ENCODE measurements around the gene C3orf85. TPM values are rescaled to one million over a fixed set of nuclear protein-coding genes. Genes with fewer than 3 reads are reported as not detected.
"Not testable (repeated sequence)": the region's sequence is repeated elsewhere in the genome, so short reads cannot be mapped to it uniquely, and the experiment has no call there.

The C3orf85 gene
- polyA plus RNA-seq, 2 donors: not detected

DNA sequence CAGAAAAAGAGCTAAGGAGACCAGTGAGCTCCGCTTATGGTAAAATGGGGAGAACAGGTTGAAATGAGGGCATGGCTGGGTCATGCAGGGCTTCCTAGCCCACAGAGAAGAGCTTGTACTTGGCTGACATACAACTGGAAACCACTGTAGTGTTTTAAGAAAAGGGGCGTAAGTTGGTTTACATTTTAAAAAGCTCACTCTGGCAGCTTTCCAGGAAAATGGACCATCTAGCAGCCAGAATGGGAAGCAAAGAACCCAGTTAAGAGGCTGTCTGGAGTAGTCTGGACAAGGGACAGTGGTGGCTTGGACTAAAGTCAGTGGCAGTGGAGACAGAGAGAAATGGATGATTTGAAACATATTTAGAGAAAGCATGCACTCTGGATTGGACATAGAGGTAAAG is 20.5 kb upstream of the C3orf85 start:
- no peak overlapping the region for H3K4me3 ChIP-seq (ENCODE audit: low read depth in 1 of 2, low read length in 2 of 2)
- H3K27me3 ChIP-seq (ENCODE audit: control insufficient read depth in 1 of 2, insufficient read depth in 2 of 2, low read length in 2 of 2): no peaks in the 10 kb centered on the region
- H3K9me3 ChIP-seq (ENCODE audit: control insufficient read depth in 2 of 2, insufficient read depth in 1 of 2, low read depth in 1 of 2, low read length in 1 of 2): peaks cover 3 to 5% of the 10 kb centered on the region in 2 donors
- WGBS, 2 donors: 64 to 68% methylated on average over 2 of the region's 2 CpGs
- no peaks in the 10 kb centered on the region for H3K4me1 ChIP-seq (ENCODE audit: control insufficient read depth in 2 of 2, insufficient read depth in 2 of 2, low read length in 1 of 2)
- no peak overlapping the region for H3K27ac ChIP-seq (ENCODE audit: low read depth in 2 of 2, low read length in 1 of 2)
- no peaks in the 10 kb centered on the region for H3K36me3 ChIP-seq (ENCODE audit: control insufficient read depth in 2 of 2, insufficient read depth in 2 of 2, low read length in 1 of 2)

DNA sequence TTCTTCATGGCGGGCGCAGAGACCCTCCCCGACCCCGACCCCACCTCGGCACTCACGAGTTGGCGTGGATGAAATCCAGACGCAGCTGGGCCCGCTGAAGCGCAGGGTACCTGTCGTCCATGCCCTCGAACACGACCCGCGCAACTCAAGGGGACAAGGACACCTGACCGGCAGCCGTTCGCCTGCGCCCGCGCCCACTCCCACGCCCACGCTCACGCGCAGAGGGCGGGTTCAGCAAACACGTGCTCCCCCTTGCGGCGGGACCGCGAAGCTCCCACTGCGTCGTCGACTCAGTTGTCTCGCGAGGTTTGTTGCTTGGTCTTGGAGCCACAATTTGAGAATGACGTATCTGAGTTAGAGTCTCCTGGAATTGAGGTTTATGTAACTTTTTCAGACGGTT is 18.6 kb upstream of the C3orf85 start, which contains the start of gene MORC1:
Gene MORC1, minus strand, starts transcription at position 196 of the 400 bp plus-strand sequence. Its CDS starts 75 bp downstream, at position 121.
- Histone ChIP-seq H3K27ac (ENCODE audit: low read depth in 2 of 2, low read length in 1 of 2) (no peak within 1 kb of the TSS), H3K4me3 (ENCODE audit: low read depth in 1 of 2, low read length in 2 of 2) (no peak within 1 kb of the TSS), H3K27me3 (ENCODE audit: control insufficient read depth in 1 of 2, insufficient read depth in 2 of 2, low read length in 2 of 2) (no peaks in the 10 kb centered on the region), H3K36me3 (ENCODE audit: control insufficient read depth in 2 of 2, insufficient read depth in 2 of 2, low read length in 1 of 2) (no peaks in the 10 kb centered on the region), H3K9me3 (ENCODE audit: control insufficient read depth in 2 of 2, insufficient read depth in 1 of 2, low read depth in 1 of 2, low read length in 1 of 2) (peaks cover 3 to 5% of the 10 kb centered on the region in 2 donors), H3K4me1 (ENCODE audit: control insufficient read depth in 2 of 2, insufficient read depth in 2 of 2, low read length in 1 of 2) (no peaks in the 10 kb centered on the region)
- 93 to 94% methylated on average over 38 of the region's 38 CpGs for WGBS, 2 donors

DNA sequence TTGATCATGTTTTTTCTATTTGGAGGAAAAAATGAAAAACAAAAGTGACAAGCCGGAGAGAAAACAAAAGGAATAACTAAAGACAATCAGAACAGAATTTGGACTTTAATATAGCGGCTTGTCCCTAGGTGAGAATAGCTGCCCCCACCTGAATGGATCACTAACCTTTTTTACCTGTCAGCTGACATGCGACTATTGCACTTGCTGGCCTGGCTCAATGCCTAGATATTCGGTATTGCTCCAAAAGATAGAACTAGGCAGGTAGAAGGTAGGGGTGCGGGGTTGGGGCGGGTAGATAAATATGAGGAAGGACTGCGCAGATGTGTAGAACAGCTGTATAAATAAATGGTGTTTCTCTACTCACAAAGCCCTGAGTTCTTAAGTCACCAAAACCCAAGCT is 17.9 kb upstream of the C3orf85 start:
- no peak overlapping the region for H3K4me3 ChIP-seq (ENCODE audit: low read depth in 1 of 2, low read length in 2 of 2)
- no peaks in the 10 kb centered on the region for H3K4me1 ChIP-seq (ENCODE audit: control insufficient read depth in 2 of 2, insufficient read depth in 2 of 2, low read length in 1 of 2)
- no peak overlapping the region for H3K27ac ChIP-seq (ENCODE audit: low read depth in 2 of 2, low read length in 1 of 2)
- H3K36me3 ChIP-seq (ENCODE audit: control insufficient read depth in 2 of 2, insufficient read depth in 2 of 2, low read length in 1 of 2): no peaks in the 10 kb centered on the region
- 79 to 91% methylated on average over 7 of the region's 7 CpGs for WGBS, 2 donors
- no peaks in the 10 kb centered on the region for H3K27me3 ChIP-seq (ENCODE audit: control insufficient read depth in 1 of 2, insufficient read depth in 2 of 2, low read length in 2 of 2)
- H3K9me3 ChIP-seq (ENCODE audit: control insufficient read depth in 2 of 2, insufficient read depth in 1 of 2, low read depth in 1 of 2, low read length in 1 of 2): peaks cover 3 to 5% of the 10 kb centered on the region in 2 donors

DNA sequence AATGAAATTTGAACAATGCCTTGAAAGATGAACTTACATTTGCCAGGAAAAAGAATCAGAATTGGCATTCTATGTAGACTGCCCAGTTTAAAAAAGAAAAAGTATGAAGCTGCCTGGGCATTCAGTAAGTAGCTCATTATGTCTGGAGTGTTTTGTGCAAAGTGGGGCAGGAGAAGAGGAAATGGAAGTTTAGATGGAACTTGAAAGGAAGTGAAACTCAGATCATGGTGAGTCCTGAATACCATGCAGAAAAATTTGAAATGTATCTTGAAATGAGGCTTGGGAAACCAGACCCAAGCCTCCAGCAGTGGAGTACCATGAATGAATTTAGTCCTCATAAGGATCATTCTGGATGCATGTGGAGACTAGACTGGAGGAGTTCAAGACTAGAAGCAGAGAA is 13.8 kb upstream of the C3orf85 start:
- Histone ChIP-seq H3K9me3 (ENCODE audit: control insufficient read depth in 2 of 2, insufficient read depth in 1 of 2, low read depth in 1 of 2, low read length in 1 of 2) (peaks cover 0 to 3% of the 10 kb centered on the region in 2 donors), H3K4me1 (ENCODE audit: control insufficient read depth in 2 of 2, insufficient read depth in 2 of 2, low read length in 1 of 2) (no peaks in the 10 kb centered on the region), H3K27me3 (ENCODE audit: control insufficient read depth in 1 of 2, insufficient read depth in 2 of 2, low read length in 2 of 2) (no peaks in the 10 kb centered on the region), H3K4me3 (ENCODE audit: low read depth in 1 of 2, low read length in 2 of 2) (no peak overlapping the region), H3K36me3 (ENCODE audit: control insufficient read depth in 2 of 2, insufficient read depth in 2 of 2, low read length in 1 of 2) (no peaks in the 10 kb centered on the region), H3K27ac (ENCODE audit: low read depth in 2 of 2, low read length in 1 of 2) (no peak overlapping the region)

DNA sequence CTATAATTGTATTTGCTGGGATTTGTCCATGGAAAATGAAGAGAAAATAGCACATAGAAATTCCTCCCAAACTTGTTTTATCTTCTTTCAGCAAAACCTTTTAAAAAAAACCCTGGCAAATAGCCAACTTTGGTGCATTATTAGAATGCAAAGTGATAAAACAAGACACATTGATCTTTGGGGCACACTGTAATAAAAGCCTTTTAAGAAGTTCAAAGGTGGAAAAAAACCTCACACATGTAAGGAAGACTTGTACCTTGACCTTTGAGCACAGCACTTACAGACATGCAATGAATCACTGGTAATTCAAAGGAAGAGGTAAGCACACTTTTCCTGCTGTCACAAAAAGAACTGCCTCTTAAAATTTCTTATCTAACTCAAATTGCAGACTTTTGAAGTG is 10.6 kb upstream of the C3orf85 start:
- Histone ChIP-seq H3K4me3 (ENCODE audit: low read depth in 1 of 2, low read length in 2 of 2) (no peak overlapping the region), H3K4me1 (ENCODE audit: control insufficient read depth in 2 of 2, insufficient read depth in 2 of 2, low read length in 1 of 2) (no peaks in the 10 kb centered on the region), H3K36me3 (ENCODE audit: control insufficient read depth in 2 of 2, insufficient read depth in 2 of 2, low read length in 1 of 2) (no peaks in the 10 kb centered on the region), H3K27me3 (ENCODE audit: control insufficient read depth in 1 of 2, insufficient read depth in 2 of 2, low read length in 2 of 2) (no peaks in the 10 kb centered on the region), H3K9me3 (ENCODE audit: control insufficient read depth in 2 of 2, insufficient read depth in 1 of 2, low read depth in 1 of 2, low read length in 1 of 2) (no peaks in the 10 kb centered on the region), H3K27ac (ENCODE audit: low read depth in 2 of 2, low read length in 1 of 2) (no peak overlapping the region)

DNA sequence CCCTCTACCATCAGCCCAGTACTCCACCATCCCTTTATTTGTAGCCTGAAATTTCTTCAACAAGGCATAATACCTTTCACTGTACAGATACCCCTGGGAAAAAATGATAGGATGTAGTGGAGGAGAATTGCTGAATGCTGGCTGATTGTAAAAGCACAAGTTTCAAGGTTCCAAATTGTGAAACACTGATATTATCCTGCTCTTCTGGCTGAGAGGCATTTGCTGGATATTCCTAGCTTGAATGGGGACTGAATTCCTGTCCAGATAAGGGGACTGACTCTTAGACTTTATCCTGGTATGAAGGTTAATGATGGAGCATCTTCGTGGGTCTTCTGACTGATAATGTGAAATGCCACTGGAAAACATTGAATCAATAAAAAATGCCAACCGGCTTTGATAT is 9.0 kb upstream of the C3orf85 start:
- no peak overlapping the region for H3K27ac ChIP-seq (ENCODE audit: low read depth in 2 of 2, low read length in 1 of 2)
- no peaks in the 10 kb centered on the region for H3K36me3 ChIP-seq (ENCODE audit: control insufficient read depth in 2 of 2, insufficient read depth in 2 of 2, low read length in 1 of 2)
- WGBS, 2 donors: 71 to 82% methylated on average over 2 of the region's 2 CpGs

DNA sequence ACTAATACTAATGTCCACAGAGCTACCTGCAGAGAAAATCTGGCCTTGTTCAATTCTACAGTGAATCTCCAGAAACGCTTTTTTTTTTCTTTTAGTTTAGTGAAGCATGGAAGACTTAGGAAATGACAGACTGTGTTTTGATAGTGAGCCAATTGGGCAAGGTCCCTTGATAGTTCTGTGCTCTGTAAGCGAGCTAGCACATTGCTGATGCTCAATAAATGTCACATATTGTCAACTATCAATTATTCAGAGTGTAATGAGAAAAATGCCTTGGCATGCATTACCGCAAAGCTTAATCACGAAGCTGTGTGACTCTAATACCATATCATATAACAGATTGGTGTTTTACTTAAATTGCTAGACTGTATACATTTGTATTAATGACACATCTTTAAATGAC is 5.2 kb upstream of the C3orf85 start:
- Histone ChIP-seq H3K4me1 (ENCODE audit: control insufficient read depth in 2 of 2, insufficient read depth in 2 of 2, low read length in 1 of 2) (no peaks in the 10 kb centered on the region), H3K9me3 (ENCODE audit: control insufficient read depth in 2 of 2, insufficient read depth in 1 of 2, low read depth in 1 of 2, low read length in 1 of 2) (no peaks in the 10 kb centered on the region), H3K27me3 (ENCODE audit: control insufficient read depth in 1 of 2, insufficient read depth in 2 of 2, low read length in 2 of 2) (no peaks in the 10 kb centered on the region), H3K36me3 (ENCODE audit: control insufficient read depth in 2 of 2, insufficient read depth in 2 of 2, low read length in 1 of 2) (no peaks in the 10 kb centered on the region), H3K4me3 (ENCODE audit: low read depth in 1 of 2, low read length in 2 of 2) (no peak overlapping the region), H3K27ac (ENCODE audit: low read depth in 2 of 2, low read length in 1 of 2) (no peak overlapping the region)
- WGBS, 2 donors: 36 to 37% methylated on average over 4 of the region's 4 CpGs

More for the DNA sequence above, 9.0 kb upstream of the C3orf85 start:
- Histone ChIP-seq H3K4me1 (ENCODE audit: control insufficient read depth in 2 of 2, insufficient read depth in 2 of 2, low read length in 1 of 2) (no peaks in the 10 kb centered on the region), H3K9me3 (ENCODE audit: control insufficient read depth in 2 of 2, insufficient read depth in 1 of 2, low read depth in 1 of 2, low read length in 1 of 2) (no peaks in the 10 kb centered on the region), H3K4me3 (ENCODE audit: low read depth in 1 of 2, low read length in 2 of 2) (no peak overlapping the region), H3K27me3 (ENCODE audit: control insufficient read depth in 1 of 2, insufficient read depth in 2 of 2, low read length in 2 of 2) (no peaks in the 10 kb centered on the region)

DNA sequence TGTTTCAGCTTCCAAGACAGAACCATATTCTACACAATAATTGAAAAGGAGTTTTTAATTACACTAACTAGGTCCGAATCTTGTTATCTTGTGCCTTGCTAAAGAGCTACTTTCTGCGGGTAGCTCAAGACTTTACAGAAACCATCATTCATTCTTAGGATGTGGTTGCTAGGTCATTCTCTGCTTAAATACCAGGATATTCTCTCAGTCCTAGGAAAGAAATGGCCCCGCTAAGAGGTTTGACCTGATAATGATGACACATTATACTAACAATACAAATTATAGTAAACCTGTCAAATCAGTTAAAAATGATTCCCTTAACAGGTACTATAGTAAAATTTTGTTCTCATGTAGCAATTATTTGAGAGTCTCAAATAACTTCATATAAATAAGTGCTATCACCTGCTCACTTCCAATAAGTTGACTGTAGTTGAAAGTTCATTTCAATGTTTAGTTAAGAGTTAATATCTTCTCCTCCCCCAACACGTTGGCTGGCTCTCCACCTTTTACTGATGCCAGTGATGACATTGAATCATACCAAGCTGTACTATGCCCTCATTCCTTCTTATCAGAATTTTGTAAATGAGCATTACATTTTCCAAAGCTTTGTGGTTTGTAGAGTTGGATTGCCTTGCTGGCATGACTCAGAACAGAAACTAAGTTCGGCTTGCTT is 3.6 kb upstream of the C3orf85 start:
- H3K36me3 ChIP-seq (ENCODE audit: control insufficient read depth in 2 of 2, insufficient read depth in 2 of 2, low read length in 1 of 2): no peaks in the 10 kb centered on the region
- H3K27me3 ChIP-seq (ENCODE audit: control insufficient read depth in 1 of 2, insufficient read depth in 2 of 2, low read length in 2 of 2): no peaks in the 10 kb centered on the region
- WGBS, 2 donors: 68 to 76% methylated on average over 5 of the region's 5 CpGs
- H3K27ac ChIP-seq (ENCODE audit: low read depth in 2 of 2, low read length in 1 of 2): no peak overlapping the region
- H3K9me3 ChIP-seq (ENCODE audit: control insufficient read depth in 2 of 2, insufficient read depth in 1 of 2, low read depth in 1 of 2, low read length in 1 of 2): no peaks in the 10 kb centered on the region
- H3K4me1 ChIP-seq (ENCODE audit: control insufficient read depth in 2 of 2, insufficient read depth in 2 of 2, low read length in 1 of 2): no peaks in the 10 kb centered on the region
- no peak overlapping the region for H3K4me3 ChIP-seq (ENCODE audit: low read depth in 1 of 2, low read length in 2 of 2)

DNA sequence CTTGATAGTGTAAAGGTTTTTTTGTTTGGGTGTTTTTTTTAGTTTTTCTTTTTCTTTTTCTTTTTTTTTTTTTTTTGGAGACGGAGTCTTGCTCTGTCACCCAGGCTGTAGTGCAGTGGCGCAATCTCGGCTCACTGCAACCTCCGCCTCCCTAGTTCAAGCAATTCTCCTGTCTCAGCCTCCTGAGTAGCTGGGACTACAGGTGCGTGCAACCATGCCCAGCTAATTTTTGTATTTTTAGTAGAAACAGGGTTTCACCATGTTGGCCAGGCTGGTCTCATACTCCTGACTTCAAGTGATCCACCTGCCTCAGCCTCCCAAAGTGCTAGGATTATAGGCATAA is 3.1 kb upstream of the C3orf85 start:
- H3K9me3 ChIP-seq (ENCODE audit: control insufficient read depth in 2 of 2, insufficient read depth in 1 of 2, low read depth in 1 of 2, low read length in 1 of 2); H3K36me3 ChIP-seq (ENCODE audit: control insufficient read depth in 2 of 2, insufficient read depth in 2 of 2, low read length in 1 of 2); H3K27ac ChIP-seq (ENCODE audit: low read depth in 2 of 2, low read length in 1 of 2); H3K4me1 ChIP-seq (ENCODE audit: control insufficient read depth in 2 of 2, insufficient read depth in 2 of 2, low read length in 1 of 2); H3K4me3 ChIP-seq (ENCODE audit: low read depth in 1 of 2, low read length in 2 of 2); H3K27me3 ChIP-seq (ENCODE audit: control insufficient read depth in 1 of 2, insufficient read depth in 2 of 2, low read length in 2 of 2): not testable (repeated sequence)
- WGBS, 2 donors: 76 to 89% methylated on average over 5 of the region's 5 CpGs

DNA sequence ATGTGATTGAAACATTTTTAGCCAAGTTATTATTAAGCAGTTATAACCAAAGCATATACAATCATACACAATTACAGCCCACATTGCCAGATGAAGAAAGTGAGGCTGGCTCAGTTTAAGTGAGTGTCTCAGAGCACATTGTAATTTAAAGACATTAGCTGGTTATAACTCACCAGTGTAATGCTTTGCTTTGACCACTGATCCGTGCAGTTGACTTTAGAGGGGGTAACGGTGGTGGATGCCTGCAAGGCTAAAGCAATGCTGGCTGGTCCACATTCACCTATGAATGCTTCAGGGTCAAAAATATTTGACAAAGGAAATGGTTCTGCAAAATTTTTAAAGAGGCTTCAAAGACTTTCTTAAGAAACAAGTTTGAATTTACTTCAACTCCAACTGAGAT is 1.2 kb downstream of the C3orf85 start:
- no peak overlapping the region for H3K27ac ChIP-seq (ENCODE audit: low read depth in 2 of 2, low read length in 1 of 2)

More for the DNA sequence above, 1.2 kb downstream of the C3orf85 start:
- WGBS, 2 donors: 61 to 68% methylated on average over 2 of the region's 2 CpGs
- Histone ChIP-seq H3K36me3 (ENCODE audit: control insufficient read depth in 2 of 2, insufficient read depth in 2 of 2, low read length in 1 of 2) (no peaks in the 10 kb centered on the region), H3K4me3 (ENCODE audit: low read depth in 1 of 2, low read length in 2 of 2) (no peak overlapping the region), H3K27me3 (ENCODE audit: control insufficient read depth in 1 of 2, insufficient read depth in 2 of 2, low read length in 2 of 2) (no peaks in the 10 kb centered on the region), H3K4me1 (ENCODE audit: control insufficient read depth in 2 of 2, insufficient read depth in 2 of 2, low read length in 1 of 2) (no peaks in the 10 kb centered on the region), H3K9me3 (ENCODE audit: control insufficient read depth in 2 of 2, insufficient read depth in 1 of 2, low read depth in 1 of 2, low read length in 1 of 2) (no peaks in the 10 kb centered on the region)

Data from esophagus (tissue), 2 donors.